22Rv1 (cell line): ENCODE measurements around the gene RABL2B.
"Not testable (repeated sequence)": the region's sequence is repeated elsewhere in the genome, so short reads cannot be mapped to it uniquely, and the experiment has no call there.

ENCODE experiments used
- CTCF ChIP-seq: fragments of 450-650 bp; IDR thresholded peaks from 2 replicates; pipeline ENCODE4 v1.5.1; 2017; ENCODE audit warnings: mild to moderate bottlenecking
- ZFX ChIP-seq: fragments of 450-650 bp; IDR thresholded peaks from 2 replicates; pipeline ENCODE4 v1.6.1; 2017; ENCODE audit warnings: antibody characterized with exemption, borderline replicate concordance

GRCh38 chr22:50740714-50741113, 42.7 kb downstream of the RABL2B start:
- not testable (repeated sequence) for TF ChIP-seq CTCF, ZFX
